Body of pancreas (tissue), 4 donors: Measurements from ENCODE around the gene HSPB3.

Source experiments
- CTCF ChIP-seq, 7 experiments: fragments of 450-650 bp in 4 of 7; fragments of 200-600 bp in 3 of 7; sonication (generic) in 3 of 7; IDR thresholded peaks; one replicate each; pipeline ENCODE4 v1.5.1; 2016 to 2019; ENCODE audit warnings: antibody characterized with exemption in 7 of 7
- POLR2A ChIP-seq, 3 donors: fragments of 450-650 bp; IDR thresholded peaks; one replicate each; pipeline ENCODE4 v1.6.1; 2016; ENCODE audit warnings: antibody characterized with exemption in 3 of 3, mild to moderate bottlenecking in 2 of 3

- TF ChIP-seq CTCF (IDR thresholded peaks at IDR 0.05), result no peak
- no peak for TF ChIP-seq POLR2A (IDR thresholded peaks at IDR 0.05)
Measured at GRCh38 chr5:54411176-54411575, 44.3 kb upstream of the HSPB3 start.
